A549 (cell line): ENCODE measurements around the gene MFAP3L. TPM values are rescaled to one million over a fixed set of nuclear protein-coding genes. Genes with fewer than 3 reads are reported as not detected.
A peak's percentile ranks its signal among the peaks of the same experiment; 100 is the strongest.

Experiments
- ATAC-seq, 2 experiments: fragments of 200-7000 bp in 1 of 2; fragments of >200 bp in 1 of 2; cut with Nextera tagmentation in 1 of 2; cut with Tn5 transposase in 1 of 2; 3 replicates each; pipeline versions ENCODE4 v1.8.0 to v1.9.1; 2018 to 2020; ENCODE audit warnings: mild to moderate bottlenecking in 1 of 2, moderate library complexity in 1 of 2
- CTCF ChIA-PET: fragments of 300-600 bp; sonication (Branson Sonifier 250); formaldehyde crosslinking; extraction: SDS; loops from one replicate; lab custom pipeline; 2021; ENCODE audit warnings: antibody characterized with exemption, inconsistent platforms; lab: Yijun Ruan, JAX
- POLR2A ChIA-PET: fragments of 350-600 bp; formaldehyde crosslinking; extraction: SDS; loops from one replicate; lab custom pipeline; 2021; ENCODE audit warnings: antibody characterized with exemption, inconsistent platforms; lab: Yijun Ruan, JAX
- DNase-seq, 2 experiments: peaks; one replicate each; pipeline versions ENCODE4 v3.0.0 to v3.0.0-alpha.2; 2011 to 2016; ENCODE audit warnings: low read depth in 1 of 2, low spot score in 1 of 2
- FAIRE-seq: peaks from 2 replicates; lab custom pipeline; 2011; peaks lifted over from hg19 to GRCh38; lab: Jason Lieb, UNC
- H3K27ac ChIP-seq, 2 experiments: fragments of >200 bp; sonication (Bioruptor Twin); formaldehyde crosslinking; 3 replicates each; pipeline ENCODE4 v1.5.1; 2016 to 2017
- H3K4me1 ChIP-seq: fragments of >200 bp; sonication (Bioruptor Twin); formaldehyde crosslinking; 3 replicates; pipeline ENCODE4 v1.6.1; 2016
- H3K4me2 ChIP-seq: fragments of >200 bp; sonication (Bioruptor Twin); formaldehyde crosslinking; 3 replicates; pipeline ENCODE4 v1.6.1; 2016
- H3K4me3 ChIP-seq: fragments of >200 bp; sonication (Bioruptor Twin); formaldehyde crosslinking; 3 replicates; pipeline ENCODE4 v1.5.1; 2016
- H3K9me3 ChIP-seq: fragments of >200 bp; sonication (Bioruptor Twin); formaldehyde crosslinking; 3 replicates; pipeline ENCODE4 v1.6.1; 2016
- BCL3 ChIP-seq: fragments of >200 bp; sonication (Bioruptor Twin); formaldehyde crosslinking; IDR thresholded peaks from 3 replicates; pipeline ENCODE4 v1.6.1; 2016
- BHLHE40 ChIP-seq: IDR thresholded peaks from 2 replicates; pipeline ENCODE4 v1.6.1; 2012; ENCODE audit warnings: low read depth, low read length, inconsistent platforms
- CBX2 ChIP-seq: fragments of 200-600 bp; sonication (generic); IDR thresholded peaks from 2 replicates; pipeline ENCODE4 v1.6.1; 2016; ENCODE audit warnings: low read depth, mild to moderate bottlenecking, borderline replicate concordance
- CBX8 ChIP-seq: fragments of 200-600 bp; sonication (generic); IDR thresholded peaks from 2 replicates; pipeline ENCODE4 v1.6.1; 2016
- CEBPB ChIP-seq, 2 experiments: fragments of >200 bp in 1 of 2; sonication (Bioruptor Twin) in 1 of 2; formaldehyde crosslinking in 1 of 2; IDR thresholded peaks; 2 replicates each; pipeline ENCODE4 v1.6.1; 2012 to 2016
- E2F6 ChIP-seq: IDR thresholded peaks from 2 replicates; pipeline ENCODE4 v1.6.1; 2012; ENCODE audit warnings: low read depth, borderline replicate concordance
- ESRRA ChIP-seq: fragments of 150-350 bp; IDR thresholded peaks from 2 replicates; pipeline ENCODE4 v1.6.1; 2014; ENCODE audit warnings: mild to moderate bottlenecking, low read length, borderline replicate concordance
- FOSL2 ChIP-seq, 2 experiments: fragments of 450-650 bp in 1 of 2; fragments of >200 bp in 1 of 2; sonication (Bioruptor Twin) in 1 of 2; formaldehyde crosslinking; IDR thresholded peaks; 2 replicates each; pipeline versions ENCODE4 v1.5.0 to v1.6.1; 2016 to 2020; ENCODE audit warnings: mild to moderate bottlenecking in 1 of 2, moderate library complexity in 1 of 2
- GATA3 ChIP-seq: IDR thresholded peaks from 2 replicates; pipeline ENCODE4 v1.6.1; 2012; ENCODE audit warnings: borderline replicate concordance
- HEYL ChIP-seq: fragments of 250-450 bp; sonication (Bioruptor Pico); IDR thresholded peaks from 2 replicates; pipeline ENCODE4 v1.8.0; 2021; ENCODE audit warnings: mild to moderate bottlenecking, moderate library complexity
- HMGXB4 ChIP-seq: fragments of 250-450 bp; sonication (Bioruptor Pico); IDR thresholded peaks from 2 replicates; pipeline ENCODE4 v1.5.0; 2021; ENCODE audit warnings: mild to moderate bottlenecking, moderate library complexity, borderline replicate concordance
- HOXA7 ChIP-seq: fragments of 250-450 bp; sonication (Bioruptor Pico); IDR thresholded peaks from 2 replicates; pipeline ENCODE4 v1.5.0; 2020; ENCODE audit warnings: mild to moderate bottlenecking, moderate library complexity
- HOXB5 ChIP-seq: fragments of 250-450 bp; sonication (Bioruptor Pico); IDR thresholded peaks from 2 replicates; pipeline ENCODE4 v1.5.0; 2020; ENCODE audit warnings: mild to moderate bottlenecking, moderate library complexity
- JUN ChIP-seq, 2 experiments: fragments of >200 bp; sonication (Bioruptor Twin); formaldehyde crosslinking; IDR thresholded peaks; 2 replicates in 1 of 2; 3 replicates in 1 of 2; pipeline ENCODE4 v1.6.1; 2016 to 2017
- JUNB ChIP-seq: fragments of >200 bp; sonication (Bioruptor Twin); formaldehyde crosslinking; IDR thresholded peaks from 2 replicates; pipeline ENCODE4 v1.6.1; 2016
- KDM1A ChIP-seq: fragments of 200-600 bp; sonication (generic); IDR thresholded peaks from 2 replicates; pipeline ENCODE4 v1.6.1; 2016; ENCODE audit warnings: low read depth, mild to moderate bottlenecking
- KDM5A ChIP-seq: fragments of 200-600 bp; sonication (generic); IDR thresholded peaks from 2 replicates; pipeline ENCODE4 v1.6.1; 2016; ENCODE audit warnings: antibody characterized with exemption, mild to moderate bottlenecking
- MAFK ChIP-seq: fragments of 450-650 bp; IDR thresholded peaks from 2 replicates; pipeline ENCODE4 v1.6.1; 2014; ENCODE audit not compliant: partially characterized antibody
- MAZ ChIP-seq: fragments of 150-350 bp; IDR thresholded peaks from 2 replicates; pipeline ENCODE4 v1.6.1; 2014; ENCODE audit warnings: antibody characterized with exemption, low read depth, low read length, borderline replicate concordance
- MYC ChIP-seq: IDR thresholded peaks from 2 replicates; pipeline ENCODE4 v1.6.1; 2012; ENCODE audit warnings: mild to moderate bottlenecking, inconsistent platforms, low read length, improper control_type of control experiment, borderline replicate concordance
- PBX3 ChIP-seq: IDR thresholded peaks from 2 replicates; pipeline ENCODE4 v1.6.1; 2012
- POLR2A ChIP-seq: IDR thresholded peaks from 2 replicates; pipeline ENCODE4 v1.6.1; 2012; ENCODE audit warnings: mild to moderate bottlenecking, low read length
- RAD21 ChIP-seq, 2 experiments: fragments of >200 bp in 1 of 2; sonication (Bioruptor Twin) in 1 of 2; formaldehyde crosslinking in 1 of 2; IDR thresholded peaks in 1 of 2; conservative IDR thresholded peaks in 1 of 2; 2 replicates in 1 of 2; 3 replicates in 1 of 2; pipeline ENCODE4 v1.6.1; 2012 to 2018; ENCODE audit warnings: inconsistent platforms in 1 of 2
- RCOR1 ChIP-seq: fragments of 150-350 bp; IDR thresholded peaks from 2 replicates; pipeline ENCODE4 v1.6.1; 2014; ENCODE audit warnings: antibody characterized with exemption, low read length, low read depth
- RNF2 ChIP-seq: fragments of 200-600 bp; sonication (generic); IDR thresholded peaks from 2 replicates; pipeline ENCODE4 v1.6.1; 2016; ENCODE audit warnings: low read depth, mild to moderate bottlenecking, antibody characterized with exemption, moderate library complexity, borderline replicate concordance
- ZC3H11A ChIP-seq: fragments of 450-650 bp; IDR thresholded peaks from 2 replicates; pipeline ENCODE4 v1.6.1; 2014; ENCODE audit warnings: antibody characterized with exemption, mild to moderate bottlenecking
- ZNF302 ChIP-seq: fragments of 250-450 bp; sonication (Bioruptor Pico); IDR thresholded peaks from 2 replicates; pipeline ENCODE4 v1.9.0; 2021; ENCODE audit warnings: inconsistent platforms, mild to moderate bottlenecking, moderate library complexity
- WGBS: methylation state at CpG from one replicate; pipeline ENCODE4 v1.1.6; 2017; ENCODE audit errors: missing lambda C conversion rate; 5-methylcytosine and 5-hydroxymethylcytosine counted together
- polyA plus RNA-seq, 4 experiments: library from polyadenylated mRNA; depleted of rRNA in 3 of 4; stranded (reverse); fragments of >200 nt; fragmentation: RNase III in 1 of 4; extraction: RNeasy Plus Mini Kit Qiagen cat#74134 plus additional on column Dnase treatment in 1 of 4; gene quantifications; 2 replicates in 3 of 4; 3 replicates in 1 of 4; pipeline ENCODE4 v1.2.3, GENCODE V29; 2011 to 2017
- TF ChIP-seq, protein P1 (sequence below): fragments of 450-650 bp; IDR thresholded peaks from 2 replicates; pipeline ENCODE4 v1.6.1; 2014; ENCODE audit warnings: antibody characterized with exemption
- TF ChIP-seq, protein P2 (sequence below): fragments of >200 bp; sonication (Bioruptor Twin); formaldehyde crosslinking; IDR thresholded peaks from 3 replicates; pipeline ENCODE4 v1.5.1; 2016
- TF ChIP-seq, protein P3 (sequence below): fragments of 250-450 bp; sonication (Bioruptor Pico); IDR thresholded peaks from 2 replicates; pipeline ENCODE4 v1.5.0; 2020; ENCODE audit warnings: low read depth, mild to moderate bottlenecking, moderate library complexity

MFAP3L gene
- polyA plus RNA-seq, 2 of the 4 experiments (the other 2 are of a cell fraction): 7.0 to 7.5 TPM

DNA sequence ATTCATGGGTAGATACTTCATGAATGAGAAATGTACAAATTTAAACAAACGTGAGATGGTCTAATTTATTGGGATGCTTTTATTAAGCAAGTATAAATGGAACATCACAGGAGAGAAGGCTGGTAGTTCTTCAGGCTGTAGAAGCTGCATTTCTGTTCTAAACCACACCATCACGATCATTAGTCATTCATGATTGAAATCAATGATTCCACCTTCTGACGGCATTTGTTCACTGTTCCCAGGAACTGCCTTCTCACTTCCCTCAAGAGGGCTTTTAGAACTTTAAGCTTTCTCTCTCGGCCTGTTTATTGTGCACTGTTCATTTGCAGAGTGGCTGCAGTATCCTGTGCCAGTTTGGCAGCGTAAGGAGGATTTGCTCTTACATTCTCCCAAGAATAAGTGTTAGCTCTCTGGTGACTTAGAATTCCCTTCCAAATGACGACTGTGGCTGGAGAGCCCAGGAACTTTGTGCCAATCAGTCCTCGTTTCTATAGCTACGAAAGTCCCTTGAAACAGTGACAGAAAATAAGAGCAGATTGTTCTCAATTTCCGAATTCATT is 54.7 kb downstream of the MFAP3L start:
- CTCF ChIA-PET: no interaction called here
- Histone ChIP-seq H3K4me3 (no peak overlapping the region), H3K4me2 (no peak overlapping the region), H3K27ac (no peak overlapping the region), H3K9me3 (no peaks in the 10 kb centered on the region), H3K4me1 (peaks cover 33% of the 10 kb centered on the region)
- 59% methylated on average over 9 of the region's 9 CpGs for WGBS
- FAIRE-seq: no peak
- no peak for TF ChIP-seq POLR2A
- TF ChIP-seq E2F6: no peak
- TF ChIP-seq, protein P1, sequence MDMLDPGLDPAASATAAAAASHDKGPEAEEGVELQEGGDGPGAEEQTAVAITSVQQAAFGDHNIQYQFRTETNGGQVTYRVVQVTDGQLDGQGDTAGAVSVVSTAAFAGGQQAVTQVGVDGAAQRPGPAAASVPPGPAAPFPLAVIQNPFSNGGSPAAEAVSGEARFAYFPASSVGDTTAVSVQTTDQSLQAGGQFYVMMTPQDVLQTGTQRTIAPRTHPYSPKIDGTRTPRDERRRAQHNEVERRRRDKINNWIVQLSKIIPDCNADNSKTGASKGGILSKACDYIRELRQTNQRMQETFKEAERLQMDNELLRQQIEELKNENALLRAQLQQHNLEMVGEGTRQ: no peak
- TF ChIP-seq MAFK: no peak
- TF ChIP-seq ESRRA: no peak
- TF ChIP-seq HMGXB4: no peak
- TF ChIP-seq HOXB5 (CRISPR knock-in tag): no peak
- DNase-seq: no peak
- POLR2A ChIA-PET: no interaction called here
- no peak for ATAC-seq

- ATAC-seq: peak; percentile 91 to 97
- H3K27ac ChIP-seq: peak overlapping the region; percentile 73 to 77; a peak in 5 of 6 replicates
- no peak for TF ChIP-seq CBX8
- no peak for TF ChIP-seq CBX2
- TF ChIP-seq ZNF302 (CRISPR knock-in tag): no peak
- TF ChIP-seq PBX3: no peak
- no peak for TF ChIP-seq KDM1A
- TF ChIP-seq, protein P2, sequence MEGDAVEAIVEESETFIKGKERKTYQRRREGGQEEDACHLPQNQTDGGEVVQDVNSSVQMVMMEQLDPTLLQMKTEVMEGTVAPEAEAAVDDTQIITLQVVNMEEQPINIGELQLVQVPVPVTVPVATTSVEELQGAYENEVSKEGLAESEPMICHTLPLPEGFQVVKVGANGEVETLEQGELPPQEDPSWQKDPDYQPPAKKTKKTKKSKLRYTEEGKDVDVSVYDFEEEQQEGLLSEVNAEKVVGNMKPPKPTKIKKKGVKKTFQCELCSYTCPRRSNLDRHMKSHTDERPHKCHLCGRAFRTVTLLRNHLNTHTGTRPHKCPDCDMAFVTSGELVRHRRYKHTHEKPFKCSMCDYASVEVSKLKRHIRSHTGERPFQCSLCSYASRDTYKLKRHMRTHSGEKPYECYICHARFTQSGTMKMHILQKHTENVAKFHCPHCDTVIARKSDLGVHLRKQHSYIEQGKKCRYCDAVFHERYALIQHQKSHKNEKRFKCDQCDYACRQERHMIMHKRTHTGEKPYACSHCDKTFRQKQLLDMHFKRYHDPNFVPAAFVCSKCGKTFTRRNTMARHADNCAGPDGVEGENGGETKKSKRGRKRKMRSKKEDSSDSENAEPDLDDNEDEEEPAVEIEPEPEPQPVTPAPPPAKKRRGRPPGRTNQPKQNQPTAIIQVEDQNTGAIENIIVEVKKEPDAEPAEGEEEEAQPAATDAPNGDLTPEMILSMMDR: no peak
- TF ChIP-seq ZC3H11A: no peak
- TF ChIP-seq, protein P3, sequence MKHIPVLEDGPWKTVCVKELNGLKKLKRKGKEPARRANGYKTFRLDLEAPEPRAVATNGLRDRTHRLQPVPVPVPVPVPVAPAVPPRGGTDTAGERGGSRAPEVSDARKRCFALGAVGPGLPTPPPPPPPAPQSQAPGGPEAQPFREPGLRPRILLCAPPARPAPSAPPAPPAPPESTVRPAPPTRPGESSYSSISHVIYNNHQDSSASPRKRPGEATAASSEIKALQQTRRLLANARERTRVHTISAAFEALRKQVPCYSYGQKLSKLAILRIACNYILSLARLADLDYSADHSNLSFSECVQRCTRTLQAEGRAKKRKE (CRISPR knock-in tag): no peak
- TF ChIP-seq MYC: no peak
- no peak for TF ChIP-seq HEYL (CRISPR knock-in tag)
- no peak for TF ChIP-seq KDM5A
- no peak for TF ChIP-seq RCOR1
- no peak for TF ChIP-seq BHLHE40
- no peak for TF ChIP-seq BCL3
- no peak for TF ChIP-seq JUN (IDR thresholded peaks at IDR 0.05)
- TF ChIP-seq RNF2: no peak
- peak; percentile 23 to 32; a peak in 1 of 4 replicates for TF ChIP-seq CEBPB (IDR thresholded peaks at IDR 0.05)
- peak; percentile 69 for TF ChIP-seq JUNB
- peak; percentile 65 for TF ChIP-seq FOSL2 (IDR thresholded peaks at IDR 0.05)
- TF ChIP-seq FOSL2 (CRISPR knock-in tag; IDR thresholded peaks at IDR 0.05): peak; percentile 48
- no peak for TF ChIP-seq HOXA7 (CRISPR knock-in tag)
- no peak for TF ChIP-seq RAD21 (conservative IDR thresholded peaks at IDR 0.05 in 1 of 2, IDR thresholded peaks at IDR 0.05 in 1 of 2)
- no peak for TF ChIP-seq MAZ
- no peak for TF ChIP-seq HOXB5 (CRISPR knock-in tag)
- 0 out of 2 replicates have a peak, but pooled peaks have one; percentile 16 for TF ChIP-seq GATA3
These were observed 57.2 kb downstream of the MFAP3L start for GRCh38 chr4:169968999-169969398.

More at GRCh38 chr4:169968999-169969398, 57.2 kb downstream of the MFAP3L start:
- ChIA-PET CTCF (no interaction called here), POLR2A (interaction anchor here (1.4 kb wide), 1 partner anchor 57 kb away, joined by 7 read pairs; the partner anchor contains the start of gene MFAP3L)
- FAIRE-seq: no peak
- peaks cover 16% of the 10 kb centered on the region for H3K4me1 ChIP-seq
- no peak overlapping the region for H3K4me3 ChIP-seq
- peak; percentile 5 to 57 for DNase-seq
- 2% methylated on average over 2 of the region's 2 CpGs for WGBS
- H3K4me2 ChIP-seq: peak overlapping the region; percentile 41; the same call in 2 of the 3 replicates
- no peaks in the 10 kb centered on the region for H3K9me3 ChIP-seq
